ENCODE results near the gene ERICH6. TPM values are rescaled to one million over a fixed set of nuclear protein-coding genes. Genes with fewer than 3 reads are reported as not detected.

ERICH6 gene
- under 1 TPM in 1 of 3 donors, not detected in 2; 0.94 TPM for polyA plus RNA-seq

DNA sequence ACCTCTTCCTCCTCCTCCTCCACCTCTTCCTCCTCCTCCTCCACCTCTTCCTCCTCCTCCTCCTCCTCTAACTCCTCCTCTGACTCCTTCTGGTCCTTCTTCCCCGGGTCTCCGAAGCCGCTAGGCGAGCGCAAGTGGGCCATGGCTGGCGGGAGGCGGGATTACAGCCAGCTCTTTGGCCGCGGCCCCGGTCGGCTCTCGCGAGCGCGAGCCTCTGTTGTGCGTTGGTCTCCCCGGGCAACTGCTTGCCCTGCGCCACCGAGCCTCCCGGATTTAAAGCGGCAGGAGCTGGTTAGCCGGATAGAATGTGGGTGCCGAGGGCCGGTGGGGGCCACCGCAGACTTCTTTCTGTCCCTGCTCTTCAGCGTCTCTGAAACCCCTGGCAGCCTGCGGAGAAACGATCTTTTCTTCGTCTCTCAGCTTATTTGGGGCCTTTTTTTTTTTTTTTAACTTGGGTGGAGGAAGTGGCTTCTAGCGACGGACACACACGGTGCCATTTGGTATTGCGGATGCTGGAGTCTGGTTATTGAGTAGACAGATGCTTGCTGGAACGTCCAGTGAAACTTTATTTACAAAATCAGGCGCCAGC lies at the start of gene ERICH6:
Gene ERICH6 (minus strand): TSS at position 165 of the 589 bp plus-strand sequence. CDS start 22 bp downstream, at position 143.
- Mint-ChIP-seq H3K4me1 (peaks cover 32 to 39% of the 10 kb centered on the region in 2 donors), H3K27me3 (ENCODE audit: low read depth in 3 of 3) (peaks cover 5 to 16% (median 13%) of the 10 kb centered on the region in 3 donors), H3K27ac (peak within 1 kb of the TSS; percentile 96 to 100 (median 98))

DNA sequence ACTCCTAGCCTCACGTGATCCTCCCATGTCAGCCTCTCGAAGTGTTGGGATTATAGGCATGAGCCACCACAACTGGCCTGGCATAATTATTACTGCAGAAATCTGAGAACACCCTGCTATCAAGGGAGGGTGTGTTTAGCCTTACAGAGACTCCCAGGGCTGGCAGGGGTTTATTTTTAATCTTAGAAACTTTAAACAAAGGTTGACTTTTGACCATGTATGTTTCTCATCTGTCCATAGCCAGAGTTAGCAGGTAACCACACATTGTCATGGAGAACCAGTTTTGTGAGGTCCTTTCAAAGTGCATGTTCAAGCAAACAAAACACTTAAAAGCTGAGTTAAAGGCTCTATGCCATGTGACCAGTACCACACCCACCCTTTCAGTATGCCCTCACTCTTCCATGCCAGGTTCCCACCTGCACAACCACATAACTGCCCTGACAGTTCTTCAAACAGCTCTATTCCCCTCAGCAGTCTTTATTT lies 48.1 kb upstream of the ERICH6 start:
- Mint-ChIP-seq H3K4me3 (no peak overlapping the region), H3K27ac (peak overlapping the region in 1 of 6 donors; percentile 49), H3K4me1 (peaks cover 39 to 86% of the 10 kb centered on the region in 2 donors)

More for the DNA sequence above, at the start of gene ERICH6:
- peaks cover 16 to 20% (median 19%) of the 10 kb centered on the region in 3 donors for H3K36me3 Mint-ChIP-seq
- peak; percentile 90 to 92 (median 91) for DNase-seq
- H3K4me3 Mint-ChIP-seq = peak within 1 kb of the TSS; percentile 92 to 99 (median 96)
- no peaks in the 10 kb centered on the region for H3K9me3 Mint-ChIP-seq

DNA sequence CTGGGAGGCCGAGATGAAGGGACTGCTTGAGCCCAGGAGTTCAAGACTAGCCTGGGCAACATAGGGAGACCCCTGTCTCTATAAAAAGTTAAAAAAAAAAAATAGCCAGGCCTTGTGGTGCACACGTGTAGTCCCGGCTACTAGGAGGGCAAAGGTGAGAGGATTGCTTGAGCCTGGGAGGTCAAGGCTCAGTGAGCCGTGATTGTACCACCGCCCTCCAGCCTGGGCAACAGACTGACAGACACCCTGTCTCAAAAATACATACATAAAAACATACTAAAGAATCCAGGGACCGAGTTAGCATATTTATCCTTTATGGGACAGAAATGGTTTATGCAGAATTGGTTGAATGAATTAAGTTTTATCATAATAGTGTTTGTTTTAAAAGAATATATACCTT lies 45.5 kb upstream of the ERICH6 start:
- Mint-ChIP-seq H3K27ac (no peak overlapping the region), H3K9me3 (no peaks in the 10 kb centered on the region), H3K36me3 (peaks cover 0 to 3% (median 0%) of the 10 kb centered on the region in 3 donors), H3K4me3 (no peak overlapping the region), H3K4me1 (peaks cover 44 to 89% of the 10 kb centered on the region in 2 donors), H3K27me3 (ENCODE audit: low read depth in 3 of 3) (peaks cover 0 to 3% (median 2%) of the 10 kb centered on the region in 3 donors)
- no peak for DNase-seq

More for the DNA sequence above, 48.1 kb upstream of the ERICH6 start:
- H3K27me3 Mint-ChIP-seq (ENCODE audit: low read depth in 3 of 3) = peaks cover 0 to 3% (median 0%) of the 10 kb centered on the region in 3 donors
- no peaks in the 10 kb centered on the region for H3K36me3 Mint-ChIP-seq
- H3K9me3 Mint-ChIP-seq = no peaks in the 10 kb centered on the region
- DNase-seq = no peak

DNA sequence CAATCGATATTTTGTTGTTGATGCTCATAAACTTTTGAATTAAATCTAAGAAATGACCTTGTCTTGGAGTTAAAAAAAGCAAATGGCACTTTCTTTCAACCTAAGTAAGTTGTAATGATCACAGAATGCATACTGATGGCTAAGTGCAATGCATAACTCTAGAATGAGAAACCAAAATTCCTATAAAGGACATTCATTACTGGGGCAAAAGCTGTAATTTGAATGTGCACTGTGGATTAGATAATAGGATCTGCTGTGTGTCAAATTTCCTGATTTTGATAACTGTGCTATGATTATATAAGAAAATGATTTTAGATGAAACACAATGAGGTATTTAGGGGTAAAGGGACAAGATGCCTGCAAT lies 44.9 kb upstream of the ERICH6 start:
- Mint-ChIP-seq H3K27ac (no peak overlapping the region), H3K9me3 (no peaks in the 10 kb centered on the region), H3K36me3 (peaks cover 0 to 3% (median 0%) of the 10 kb centered on the region in 3 donors), H3K27me3 (ENCODE audit: low read depth in 3 of 3) (peaks cover 0 to 2% (median 1%) of the 10 kb centered on the region in 3 donors), H3K4me1 (peaks cover 48 to 89% of the 10 kb centered on the region in 2 donors), H3K4me3 (no peak overlapping the region)
- no peak for DNase-seq

DNA sequence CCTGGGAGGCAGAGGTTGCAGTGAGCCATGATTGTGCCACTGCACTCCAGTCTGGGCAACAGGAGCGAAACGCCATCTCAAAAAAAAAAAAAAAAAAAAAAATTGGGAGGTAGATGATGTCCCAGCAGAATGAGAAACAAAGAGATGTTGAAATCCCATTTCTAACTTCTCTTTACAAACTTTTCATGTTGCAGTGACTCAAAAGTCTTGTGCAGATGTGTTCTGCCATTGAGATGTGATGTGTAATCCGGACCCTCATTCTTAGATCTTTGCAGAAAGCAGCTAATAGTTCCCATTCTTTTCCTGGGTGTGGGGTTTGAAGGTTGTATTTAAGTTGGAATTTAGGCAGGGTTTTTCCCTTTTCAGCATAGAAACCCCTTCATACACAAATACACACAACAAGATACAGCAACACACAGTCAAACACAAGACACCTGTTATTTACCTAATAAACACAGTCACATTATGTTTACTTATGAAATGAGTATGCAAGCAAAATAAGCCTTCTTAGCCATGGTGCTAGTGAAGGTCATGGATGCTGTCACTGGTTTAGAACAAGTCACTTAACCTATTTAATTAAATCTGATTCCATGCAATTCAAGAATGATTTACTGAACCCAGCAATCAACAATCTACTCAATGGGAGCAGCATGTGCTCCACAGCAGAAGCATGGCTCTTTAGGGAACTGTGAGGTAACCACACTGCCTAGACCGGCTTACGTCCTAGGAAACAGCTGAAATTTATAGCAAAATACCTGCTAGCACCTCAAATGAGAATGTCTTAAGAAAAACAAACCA lies 44.4 kb upstream of the ERICH6 start:
- H3K27ac Mint-ChIP-seq = peak overlapping the region in 1 of 6 donors; percentile 11

DNA sequence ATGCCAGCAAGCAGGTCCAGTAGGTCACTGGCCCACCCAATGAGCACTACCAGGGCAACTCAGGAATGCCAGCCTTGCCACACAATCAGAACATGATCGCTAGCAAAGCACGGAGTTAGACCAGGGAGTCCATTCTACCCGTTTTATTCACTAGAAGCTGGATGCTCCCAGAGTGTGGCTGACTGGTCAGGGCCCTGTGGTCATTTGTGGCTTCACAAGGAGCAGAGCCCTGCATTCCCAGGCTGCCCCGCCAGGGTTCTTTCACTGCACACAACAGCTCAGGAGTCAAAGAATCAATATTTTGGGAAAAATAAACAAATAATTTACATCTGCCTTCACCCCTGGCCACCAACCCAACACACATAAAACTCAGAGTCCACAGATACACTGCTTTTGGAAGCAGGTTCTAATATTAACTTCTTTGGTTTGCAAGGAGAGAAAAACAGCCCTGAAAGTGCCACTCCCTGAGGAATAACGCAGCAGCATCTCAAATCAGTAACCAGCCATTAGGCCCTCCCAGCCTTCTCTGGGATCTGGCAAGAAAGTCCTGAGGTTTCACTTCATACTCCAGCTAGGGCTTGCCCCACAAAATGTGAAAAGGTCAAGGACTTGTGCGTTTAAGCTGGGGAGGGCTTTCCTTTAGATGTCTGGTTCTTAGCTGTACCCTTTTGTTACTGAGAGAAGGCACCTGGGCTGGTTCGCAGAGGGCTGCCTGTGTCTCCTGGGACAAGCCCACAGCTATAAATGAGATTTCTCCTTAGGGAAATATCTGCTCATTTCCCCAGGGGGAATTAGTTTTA lies 43.3 kb upstream of the ERICH6 start:
- peaks cover 0 to 3% (median 2%) of the 10 kb centered on the region in 3 donors for H3K27me3 Mint-ChIP-seq (ENCODE audit: low read depth in 3 of 3)
- H3K4me1 Mint-ChIP-seq = peaks cover 44 to 92% of the 10 kb centered on the region in 2 donors
- DNase-seq = no peak
- H3K27ac Mint-ChIP-seq = peak overlapping the region in 2 of 6 donors; percentile 17 to 72
- H3K36me3 Mint-ChIP-seq = peaks cover 0 to 11% (median 7%) of the 10 kb centered on the region in 3 donors
- H3K4me3 Mint-ChIP-seq = no peak overlapping the region
- H3K9me3 Mint-ChIP-seq = no peaks in the 10 kb centered on the region

More for the DNA sequence above, 44.4 kb upstream of the ERICH6 start:
- DNase-seq = no peak
- Mint-ChIP-seq H3K4me1 (peaks cover 51 to 93% of the 10 kb centered on the region in 2 donors), H3K4me3 (no peak overlapping the region), H3K9me3 (no peaks in the 10 kb centered on the region), H3K36me3 (peaks cover 0 to 3% (median 0%) of the 10 kb centered on the region in 3 donors), H3K27me3 (ENCODE audit: low read depth in 3 of 3) (peaks cover 0 to 2% (median 1%) of the 10 kb centered on the region in 3 donors)

DNA sequence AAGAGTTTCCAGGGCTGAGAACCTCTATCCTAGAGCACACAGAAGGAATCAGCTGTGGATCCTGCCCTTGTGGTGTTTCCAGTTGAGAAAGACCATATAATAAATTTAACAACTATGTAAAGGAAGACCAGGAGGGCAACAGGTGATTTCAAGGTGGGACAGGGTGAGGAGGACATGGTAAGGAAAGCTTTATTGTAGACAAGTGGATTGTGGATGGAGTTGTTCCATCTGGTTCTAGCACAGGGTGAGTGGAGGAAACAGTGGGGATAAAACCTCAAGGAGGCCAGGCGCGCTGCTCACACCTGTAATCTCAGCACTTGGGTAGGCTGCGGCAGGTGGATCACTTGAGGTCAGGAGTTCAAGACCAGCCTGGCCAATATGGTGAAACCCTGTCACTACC lies 42.1 kb upstream of the ERICH6 start:
- H3K4me3 Mint-ChIP-seq = no peak overlapping the region
- no peak for DNase-seq
- H3K9me3 Mint-ChIP-seq = no peaks in the 10 kb centered on the region
- H3K27ac Mint-ChIP-seq = peak overlapping the region in 3 of 6 donors; percentile 25 to 65 (median 25)
- peaks cover 0 to 13% (median 7%) of the 10 kb centered on the region in 3 donors for H3K36me3 Mint-ChIP-seq
- peaks cover 0 to 3% (median 2%) of the 10 kb centered on the region in 3 donors for H3K27me3 Mint-ChIP-seq (ENCODE audit: low read depth in 3 of 3)
- peaks cover 43 to 87% of the 10 kb centered on the region in 2 donors for H3K4me1 Mint-ChIP-seq

DNA sequence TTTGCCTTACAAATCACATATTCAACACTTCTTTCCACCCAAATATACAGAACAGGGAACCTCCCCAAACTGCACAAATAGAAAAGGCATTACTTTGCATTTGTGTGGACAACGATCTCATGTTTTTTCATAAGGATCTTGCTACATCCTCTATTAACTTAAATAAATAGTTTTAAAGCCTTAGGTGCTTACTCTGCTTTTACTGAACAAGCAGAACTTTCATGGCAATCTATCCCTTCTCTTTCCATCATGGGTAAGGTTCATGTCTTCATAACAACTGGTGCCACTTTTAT lies 41.1 kb upstream of the ERICH6 start:
- H3K27me3 Mint-ChIP-seq (ENCODE audit: low read depth in 3 of 3) = peaks cover 0 to 3% (median 2%) of the 10 kb centered on the region in 3 donors
- H3K4me1 Mint-ChIP-seq = peaks cover 40 to 85% of the 10 kb centered on the region in 2 donors
- no peaks in the 10 kb centered on the region for H3K9me3 Mint-ChIP-seq
- DNase-seq = no peak
- peaks cover 0 to 13% (median 7%) of the 10 kb centered on the region in 3 donors for H3K36me3 Mint-ChIP-seq
- H3K4me3 Mint-ChIP-seq = no peak overlapping the region
- H3K27ac Mint-ChIP-seq = peak overlapping the region in 4 of 6 donors; percentile 15 to 63 (median 44)

DNA sequence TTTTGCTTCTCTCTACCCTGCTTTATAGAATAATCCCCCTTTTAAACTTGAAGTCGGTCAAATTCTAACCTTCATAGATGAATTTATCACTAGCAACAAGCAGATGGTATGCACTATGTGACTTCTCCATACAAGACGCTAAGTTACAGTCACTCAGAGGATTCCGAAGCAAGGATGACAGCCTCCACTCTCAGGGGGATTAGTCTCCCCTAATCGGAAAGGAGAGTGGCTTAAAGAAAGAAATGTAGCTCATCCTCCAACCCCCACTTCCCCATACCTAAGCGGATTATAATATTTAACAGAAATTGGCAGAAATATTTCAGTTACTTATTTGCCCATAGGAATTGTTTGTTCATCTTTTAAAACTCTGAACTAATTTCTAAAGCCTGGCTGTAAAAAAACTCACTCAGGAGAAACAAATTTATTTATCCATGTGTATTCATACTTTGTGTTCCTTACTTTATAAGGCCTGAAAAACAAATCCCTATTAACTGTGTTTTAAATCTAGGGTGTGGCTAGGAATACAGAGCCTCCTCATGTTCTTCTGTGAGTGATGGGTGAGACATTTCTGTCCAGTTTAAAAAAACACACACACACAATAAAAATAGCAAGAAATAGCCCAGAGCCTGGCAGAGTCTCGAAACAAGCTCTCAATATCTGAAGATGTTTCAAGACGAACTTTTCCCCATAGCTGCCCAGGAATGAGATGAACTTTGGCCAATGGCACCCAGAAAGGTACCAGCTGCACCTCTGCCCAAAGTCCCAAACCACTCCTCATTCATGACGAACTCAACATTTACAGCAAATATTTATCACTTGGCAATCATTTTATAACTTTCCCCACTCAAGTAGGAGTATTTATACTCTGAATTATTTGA lies 40.6 kb upstream of the ERICH6 start:
- peaks cover 38 to 79% of the 10 kb centered on the region in 2 donors for H3K4me1 Mint-ChIP-seq
- peaks cover 0 to 13% (median 7%) of the 10 kb centered on the region in 3 donors for H3K36me3 Mint-ChIP-seq
- H3K4me3 Mint-ChIP-seq = no peak overlapping the region
- peaks cover 0 to 3% (median 2%) of the 10 kb centered on the region in 3 donors for H3K27me3 Mint-ChIP-seq (ENCODE audit: low read depth in 3 of 3)
- no peak for DNase-seq
- no peaks in the 10 kb centered on the region for H3K9me3 Mint-ChIP-seq
- H3K27ac Mint-ChIP-seq = peak overlapping the region in 5 of 6 donors; percentile 15 to 63 (median 41)

DNA sequence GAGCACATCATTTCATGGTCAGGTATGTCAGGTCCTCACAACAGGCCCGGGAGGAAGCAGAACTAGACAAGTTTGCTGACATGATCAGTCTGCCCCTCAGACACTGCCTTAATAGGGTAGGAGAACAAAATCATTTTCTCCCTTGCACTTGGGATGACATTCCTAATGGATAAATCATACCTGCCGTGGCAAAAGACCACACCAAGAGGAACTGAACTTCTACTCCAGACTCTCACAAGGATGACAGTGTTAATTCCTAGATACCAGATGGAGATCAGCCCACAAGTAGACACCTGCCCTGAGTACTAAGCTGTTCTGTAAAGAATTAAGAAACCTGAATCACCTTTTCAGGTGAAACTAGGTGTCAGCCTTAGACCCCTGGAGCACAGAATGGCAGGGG lies 39.8 kb upstream of the ERICH6 start:
- no peak for DNase-seq
- Mint-ChIP-seq H3K36me3 (peaks cover 0 to 13% (median 7%) of the 10 kb centered on the region in 3 donors), H3K27me3 (ENCODE audit: low read depth in 3 of 3) (peaks cover 0 to 3% (median 2%) of the 10 kb centered on the region in 3 donors), H3K27ac (peak overlapping the region in 3 of 6 donors; percentile 22 to 57 (median 40)), H3K4me3 (no peak overlapping the region), H3K9me3 (no peaks in the 10 kb centered on the region), H3K4me1 (peaks cover 33 to 72% of the 10 kb centered on the region in 2 donors)

DNA sequence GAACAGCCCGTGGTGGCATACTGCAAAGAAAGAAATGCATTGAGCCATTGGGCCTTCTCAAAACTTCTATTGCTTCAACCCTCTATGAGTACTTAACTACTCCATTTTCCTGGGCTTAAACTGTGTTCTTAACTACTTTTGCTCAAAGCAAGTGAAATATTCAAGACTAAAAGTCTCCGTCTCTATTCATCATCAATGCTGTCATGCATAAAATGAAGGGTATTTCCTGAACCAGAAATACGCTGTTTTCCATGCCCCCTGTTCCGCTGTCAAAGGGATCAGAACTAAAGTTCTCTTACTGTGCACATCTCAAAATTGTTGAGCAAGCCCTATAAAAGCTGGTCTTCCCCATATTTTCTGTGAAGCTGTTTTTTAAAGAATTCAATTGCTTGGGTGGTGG lies 39.0 kb upstream of the ERICH6 start:
- peaks cover 29 to 64% of the 10 kb centered on the region in 2 donors for H3K4me1 Mint-ChIP-seq
- no peak overlapping the region for H3K4me3 Mint-ChIP-seq
- no peak for DNase-seq
- H3K36me3 Mint-ChIP-seq = peaks cover 0 to 13% (median 7%) of the 10 kb centered on the region in 3 donors
- peaks cover 0 to 3% (median 2%) of the 10 kb centered on the region in 3 donors for H3K27me3 Mint-ChIP-seq (ENCODE audit: low read depth in 3 of 3)
- no peaks in the 10 kb centered on the region for H3K9me3 Mint-ChIP-seq
- peak overlapping the region in 2 of 6 donors; percentile 53 to 62 for H3K27ac Mint-ChIP-seq

DNA sequence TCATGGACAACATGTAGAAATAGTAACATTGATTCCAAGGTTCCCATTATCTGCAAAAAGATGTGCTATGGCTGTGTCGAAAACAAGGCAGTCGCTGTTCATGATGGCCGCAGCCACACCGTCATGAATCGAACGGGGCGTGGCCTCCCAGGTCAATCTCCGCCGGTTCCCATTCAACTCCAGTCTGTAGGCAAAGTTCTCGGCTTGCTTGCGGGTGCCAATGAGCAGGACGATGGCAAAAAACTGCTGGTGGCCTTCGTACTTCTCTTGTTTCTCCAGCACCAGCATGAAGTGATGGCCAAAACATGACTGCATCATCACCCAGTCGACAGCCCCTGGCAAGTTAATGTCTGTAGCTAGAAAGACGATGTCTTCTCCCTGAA lies 38.4 kb upstream of the ERICH6 start:
- H3K36me3 Mint-ChIP-seq = peaks cover 0 to 13% (median 7%) of the 10 kb centered on the region in 3 donors
- peaks cover 0 to 3% (median 2%) of the 10 kb centered on the region in 3 donors for H3K27me3 Mint-ChIP-seq (ENCODE audit: low read depth in 3 of 3)
- peak overlapping the region in 2 of 6 donors; percentile 32 to 62 for H3K27ac Mint-ChIP-seq
- no peaks in the 10 kb centered on the region for H3K9me3 Mint-ChIP-seq
- peaks cover 25 to 61% of the 10 kb centered on the region in 2 donors for H3K4me1 Mint-ChIP-seq
- no peak overlapping the region for H3K4me3 Mint-ChIP-seq
- DNase-seq = no peak

All from immature natural killer cell (primary cell).